ENCODE data around the gene SPRR2D. TPM values are rescaled to one million over a fixed set of nuclear protein-coding genes. Genes with fewer than 3 reads are reported as not detected.
"Not testable (repeated sequence)": the region's sequence is repeated elsewhere in the genome, so short reads cannot be mapped to it uniquely, and the experiment has no call there.

SPRR2D gene
- total RNA-seq, 1 donor from 2014 or later, result 2.4 TPM

- Histone ChIP-seq H3K27me3 (ENCODE audit: control insufficient read depth, insufficient read depth, low read length) (no peaks in the 10 kb centered on the region), H3K4me3 (ENCODE audit: low read depth, low read length) (no peak overlapping the region), H3K36me3 (ENCODE audit: control insufficient read depth, insufficient read depth, low read length) (no peaks in the 10 kb centered on the region)
- DNase-seq (ENCODE audit: low read depth), result no peak
- no peak for TF ChIP-seq CTCF (IDR thresholded peaks at IDR 0.05; ENCODE audit: insufficient read depth, low read length, poor library complexity, severe bottlenecking)
These were observed 16.5 kb downstream of the SPRR2D start for GRCh38 chr1:153024413-153024812.

- Histone ChIP-seq H3K27me3 (ENCODE audit: control insufficient read depth, insufficient read depth, low read length) (no peaks in the 10 kb centered on the region), H3K36me3 (ENCODE audit: control insufficient read depth, insufficient read depth, low read length) (no peaks in the 10 kb centered on the region), H3K4me3 (ENCODE audit: low read depth, low read length) (no peak overlapping the region)
- DNase-seq (ENCODE audit: low read depth), result no peak
- no peak for TF ChIP-seq CTCF (IDR thresholded peaks at IDR 0.05; ENCODE audit: insufficient read depth, low read length, poor library complexity, severe bottlenecking)
These were observed 17.8 kb downstream of the SPRR2D start for GRCh38 chr1:153023109-153023508.

- not testable (repeated sequence) for H3K36me3 ChIP-seq (ENCODE audit: control insufficient read depth, insufficient read depth, low read length); H3K27me3 ChIP-seq (ENCODE audit: control insufficient read depth, insufficient read depth, low read length); DNase-seq (ENCODE audit: low read depth); H3K4me3 ChIP-seq (ENCODE audit: low read depth, low read length)
These were observed 18.6 kb downstream of the SPRR2D start for GRCh38 chr1:153022340-153022739.

GRCh38 chr1:153021829-153022228 lies 19.1 kb downstream of the SPRR2D start:
- H3K36me3 ChIP-seq (ENCODE audit: control insufficient read depth, insufficient read depth, low read length); DNase-seq (ENCODE audit: low read depth); H3K27me3 ChIP-seq (ENCODE audit: control insufficient read depth, insufficient read depth, low read length); H3K4me3 ChIP-seq (ENCODE audit: low read depth, low read length): not testable (repeated sequence)

GRCh38 chr1:153011235-153011758 lies 29.6 kb downstream of the SPRR2D start:
- not testable (repeated sequence) for DNase-seq (ENCODE audit: low read depth); H3K27me3 ChIP-seq (ENCODE audit: control insufficient read depth, insufficient read depth, low read length); H3K4me3 ChIP-seq (ENCODE audit: low read depth, low read length); H3K36me3 ChIP-seq (ENCODE audit: control insufficient read depth, insufficient read depth, low read length)

GRCh38 chr1:153001382-153001781 lies 39.5 kb downstream of the SPRR2D start, which contains the start of gene SPRR3:
TSS of gene SPRR3 (plus strand) at chr1:153001749. CDS start at chr1:153003021, 1,272 bp downstream.
- H3K4me3 ChIP-seq (ENCODE audit: low read depth, low read length), result no peak within 1 kb of the TSS
- TF ChIP-seq CTCF (IDR thresholded peaks at IDR 0.05; ENCODE audit: insufficient read depth, low read length, poor library complexity, severe bottlenecking), result no peak
- H3K36me3 ChIP-seq (ENCODE audit: control insufficient read depth, insufficient read depth, low read length), result no peaks in the 10 kb centered on the region
- no peak for DNase-seq (ENCODE audit: low read depth)
- no peaks in the 10 kb centered on the region for H3K27me3 ChIP-seq (ENCODE audit: control insufficient read depth, insufficient read depth, low read length)

- Histone ChIP-seq H3K4me3 (ENCODE audit: low read depth, low read length) (no peak overlapping the region), H3K36me3 (ENCODE audit: control insufficient read depth, insufficient read depth, low read length) (no peaks in the 10 kb centered on the region), H3K27me3 (ENCODE audit: control insufficient read depth, insufficient read depth, low read length) (no peaks in the 10 kb centered on the region)
- TF ChIP-seq CTCF (IDR thresholded peaks at IDR 0.05; ENCODE audit: insufficient read depth, low read length, poor library complexity, severe bottlenecking), result no peak
- no peak for DNase-seq (ENCODE audit: low read depth)
These were observed 40.6 kb downstream of the SPRR2D start for GRCh38 chr1:153000294-153000693.

Measured in kidney epithelial cell (primary cell).